Neural progenitor cell (in vitro differentiated cells): ENCODE data around the gene HOXA2.

Experiments used
- EZH2 ChIP-seq: fragments of 200-600 bp; sonication (generic); IDR thresholded peaks from 2 replicates; pipeline ENCODE4 v1.6.1; 2017; ENCODE audit warnings: antibody characterized with exemption, mild to moderate bottlenecking, moderate library complexity
- EZH2phosphoT487 ChIP-seq: fragments of 200-600 bp; sonication (generic); IDR thresholded peaks from 2 replicates; pipeline ENCODE4 v1.6.1; 2017; ENCODE audit warnings: antibody characterized with exemption
- TF ChIP-seq, protein P1 (sequence below): fragments of 200-600 bp; sonication (generic); IDR thresholded peaks from 2 replicates; pipeline ENCODE4 v1.5.1; 2017; ENCODE audit warnings: antibody characterized with exemption, mild to moderate bottlenecking

DNA sequence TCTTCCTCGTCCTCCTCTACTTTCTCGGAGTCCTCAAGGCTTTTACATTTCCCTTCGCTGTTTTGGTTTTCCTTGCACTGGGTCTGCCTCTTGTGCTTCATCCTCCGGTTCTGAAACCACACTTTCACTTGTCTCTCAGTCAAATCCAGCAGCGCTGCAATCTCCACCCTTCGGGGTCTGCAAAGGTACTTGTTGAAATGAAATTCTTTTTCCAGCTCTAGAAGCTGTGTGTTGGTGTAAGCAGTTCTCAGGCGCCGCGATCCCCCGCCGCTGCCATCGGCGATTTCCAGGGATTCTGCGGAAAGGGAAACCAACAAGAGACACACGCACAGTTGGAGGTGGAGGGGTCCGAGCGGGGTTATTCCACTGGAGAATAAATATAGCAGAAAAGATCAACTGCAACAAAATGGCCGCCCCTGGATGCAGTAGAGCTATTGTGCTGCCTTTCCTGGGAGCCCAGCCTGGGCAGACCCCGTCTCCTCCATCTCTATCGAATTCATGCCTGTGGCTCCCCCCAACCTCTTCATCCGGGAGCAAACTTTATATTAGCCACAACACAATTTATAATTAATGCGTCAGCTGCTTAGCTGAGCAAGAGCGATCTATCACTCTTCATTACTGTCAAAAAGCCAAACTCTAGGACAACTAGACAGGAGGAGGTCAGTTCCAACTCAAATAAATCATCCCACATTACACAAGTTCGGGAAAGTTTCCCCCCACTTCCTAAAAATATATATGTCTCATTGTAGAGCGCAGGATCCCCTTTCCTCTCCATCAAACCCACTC, 1.1 kb downstream of the HOXA2 start:
- TF ChIP-seq, protein P1, sequence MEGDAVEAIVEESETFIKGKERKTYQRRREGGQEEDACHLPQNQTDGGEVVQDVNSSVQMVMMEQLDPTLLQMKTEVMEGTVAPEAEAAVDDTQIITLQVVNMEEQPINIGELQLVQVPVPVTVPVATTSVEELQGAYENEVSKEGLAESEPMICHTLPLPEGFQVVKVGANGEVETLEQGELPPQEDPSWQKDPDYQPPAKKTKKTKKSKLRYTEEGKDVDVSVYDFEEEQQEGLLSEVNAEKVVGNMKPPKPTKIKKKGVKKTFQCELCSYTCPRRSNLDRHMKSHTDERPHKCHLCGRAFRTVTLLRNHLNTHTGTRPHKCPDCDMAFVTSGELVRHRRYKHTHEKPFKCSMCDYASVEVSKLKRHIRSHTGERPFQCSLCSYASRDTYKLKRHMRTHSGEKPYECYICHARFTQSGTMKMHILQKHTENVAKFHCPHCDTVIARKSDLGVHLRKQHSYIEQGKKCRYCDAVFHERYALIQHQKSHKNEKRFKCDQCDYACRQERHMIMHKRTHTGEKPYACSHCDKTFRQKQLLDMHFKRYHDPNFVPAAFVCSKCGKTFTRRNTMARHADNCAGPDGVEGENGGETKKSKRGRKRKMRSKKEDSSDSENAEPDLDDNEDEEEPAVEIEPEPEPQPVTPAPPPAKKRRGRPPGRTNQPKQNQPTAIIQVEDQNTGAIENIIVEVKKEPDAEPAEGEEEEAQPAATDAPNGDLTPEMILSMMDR, result no peak
- peak; percentile 87 for TF ChIP-seq EZH2
- peak; percentile 69 for TF ChIP-seq EZH2phosphoT487
